Adrenal gland (tissue), 12 donors: ENCODE data around the gene SUPT4H1. TPM values are rescaled to one million over a fixed set of nuclear protein-coding genes. Genes with fewer than 3 reads are reported as not detected.
A peak's percentile ranks its signal among the peaks of the same experiment; 100 is the strongest.

ENCODE experiments used
- DNase-seq, 7 donors: peaks; one replicate each; pipeline ENCODE4 v3.0.0-alpha.2; 2019 to 2020
- H3K27ac ChIP-seq, 5 donors: fragments of 200-600 bp; sonication (generic) in 4 of 5; 1 replicate in 3 of 5; 2 replicates in 2 of 5; pipeline versions ENCODE4 v1.5.1 to v1.8.0; 2016 to 2020; ENCODE audit warnings: mild to moderate bottlenecking in 1 of 5
- H3K27me3 ChIP-seq: fragments of 200-600 bp; 2 replicates; pipeline ENCODE4 v1.8.0; 2021
- H3K36me3 ChIP-seq, 2 donors: fragments of 200-600 bp; replicated peaks in 1 of 2; 1 replicate in 1 of 2; 2 replicates in 1 of 2; pipeline versions ENCODE4 v1.5.1 to v1.8.0; 2018 to 2022
- H3K4me1 ChIP-seq, 2 donors: fragments of 200-600 bp; replicated peaks in 1 of 2; 1 replicate in 1 of 2; 2 replicates in 1 of 2; pipeline versions ENCODE4 v1.5.1 to v1.8.0; 2018 to 2021
- H3K4me3 ChIP-seq, 4 donors: fragments of 200-600 bp; sonication (generic) in 3 of 4; one replicate each; pipeline ENCODE4 v1.5.1; 2016 to 2018
- H3K9me3 ChIP-seq, 3 donors: fragments of 200-600 bp; sonication (generic) in 1 of 3; replicated peaks in 1 of 3; 1 replicate in 2 of 3; 2 replicates in 1 of 3; pipeline versions ENCODE4 v1.5.1 to v1.8.0; 2016 to 2021
- POLR2A ChIP-seq, 2 donors: fragments of 450-650 bp; IDR thresholded peaks; one replicate each; pipeline ENCODE4 v1.6.1; 2017; ENCODE audit warnings: antibody characterized with exemption in 2 of 2, mild to moderate bottlenecking in 2 of 2, moderate library complexity in 1 of 2
- WGBS, 4 donors: extraction: QIAGEN DNeasy Blood & Tissue Kit in 2 of 4; methylation state at CpG; one replicate each; pipeline versions ENCODE4 v1.1.5 to v1.1.7; 2013 to 2017; 5-methylcytosine and 5-hydroxymethylcytosine counted together
- intact Hi-C, 2 donors: fragments of 100-400 bp; cut with DNase I; formaldehyde crosslinking; loops; one replicate each; pipeline versions ENCODE4 v1.14.1 to v1.15.0; 2022 to 2023
- polyA plus RNA-seq, 3 donors: library from polyadenylated mRNA; stranded (reverse); fragments of 200-250 nt in 2 of 3; fragments of 350-450 nt in 1 of 3; fragmentation: Illumina TruSeq in 1 of 3; extraction: RNeasy Lipid Tissue Mini Kit (QIAGEN cat#74804) in 1 of 3; gene quantifications; one replicate each; pipeline ENCODE4 v1.2.3, GENCODE V29; 2013 to 2014
- total RNA-seq, 9 donors: library from RNA; depleted of rRNA in 4 of 9; stranded (reverse); fragments of >200 nt in 4 of 9; fragments of 120-200 nt in 1 of 9; fragmentation: NEBNext Ultra II Directional in 1 of 9; extraction: Animal tissue kit (Norgen Biotek cat#: 25700) in 1 of 9; gene quantifications; one replicate each; pipeline versions ENCODE4 v1.1.0 to v1.2.4, GENCODE V29; 2013 to 2023
- TF ChIP-seq, protein P1 (sequence below), 6 experiments: fragments of 450-650 bp in 4 of 6; fragments of 200-600 bp in 2 of 6; sonication (generic) in 1 of 6; IDR thresholded peaks; 1 replicate in 5 of 6; 2 replicates in 1 of 6; pipeline versions ENCODE4 v1.5.1 to v1.8.0; 2016 to 2021; ENCODE audit warnings: antibody characterized with exemption in 6 of 6, mild to moderate bottlenecking in 2 of 6, moderate library complexity in 1 of 6
- donor health status: healthy with polysubstance abuse.
- donor health status: Bipolar disorder and iron deficiency.
- donor health status: DM: yes; HTN: yes; CAD: no.
- donor health status: DM: no; HTN: no; CAD: no.
- donor health status: DM: no; HTN: no; CAD: no.
- donor health status: DM: yes; HTN: yes; CAD: no.

The SUPT4H1 gene
- total and polyA plus RNA-seq, 12 donors: 58.6 to 178 (median 90.3) TPM

DNA sequence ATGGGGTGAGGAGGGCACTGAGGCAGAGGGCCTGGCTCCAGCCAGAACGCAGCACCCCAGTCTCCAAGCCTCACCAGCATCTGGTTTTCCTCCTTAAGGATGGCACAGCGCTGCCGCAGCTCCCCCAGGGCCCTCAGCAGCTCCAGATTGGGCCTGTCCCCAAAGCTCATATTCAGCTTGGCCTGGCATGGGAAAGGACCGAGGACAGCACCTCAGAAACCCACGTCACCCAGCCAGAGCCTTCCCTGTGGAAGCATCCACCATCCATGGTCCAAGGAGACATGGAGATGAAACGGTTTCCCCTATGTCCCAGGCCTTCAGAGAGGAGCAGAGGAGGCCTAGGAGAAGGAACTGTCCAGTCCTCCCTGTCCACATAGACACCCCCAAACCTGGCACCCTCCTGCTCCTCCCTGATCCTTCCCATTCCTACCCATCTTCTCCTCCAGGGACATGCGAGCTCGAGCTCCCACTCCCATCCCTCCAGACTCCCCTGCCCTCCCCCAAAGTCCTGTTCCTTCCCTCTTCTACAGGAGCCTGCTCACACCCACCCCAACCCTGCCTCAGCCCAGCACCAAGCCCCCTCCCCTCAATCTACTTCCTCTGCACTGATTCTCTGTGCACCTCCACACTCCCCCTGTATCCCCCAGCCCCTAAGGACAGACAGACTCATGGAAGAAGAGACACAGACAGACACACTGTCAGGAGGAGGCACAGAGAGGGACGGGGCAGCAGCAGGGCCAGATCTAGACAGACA lies 25.2 kb downstream of the SUPT4H1 start:
- no peak overlapping the region for H3K4me3 ChIP-seq
- H3K9me3 ChIP-seq: no peaks in the 10 kb centered on the region
- H3K27me3 ChIP-seq: no peaks in the 10 kb centered on the region
- peaks cover 7 to 11% of the 10 kb centered on the region in 2 donors for H3K4me1 ChIP-seq
- intact Hi-C loops: loop anchor here in 1 of 2 donors (10.0 kb wide), 1 partner anchor 98 kb away; no protein-coding TSS in a partner anchor
- TF ChIP-seq, protein P1, sequence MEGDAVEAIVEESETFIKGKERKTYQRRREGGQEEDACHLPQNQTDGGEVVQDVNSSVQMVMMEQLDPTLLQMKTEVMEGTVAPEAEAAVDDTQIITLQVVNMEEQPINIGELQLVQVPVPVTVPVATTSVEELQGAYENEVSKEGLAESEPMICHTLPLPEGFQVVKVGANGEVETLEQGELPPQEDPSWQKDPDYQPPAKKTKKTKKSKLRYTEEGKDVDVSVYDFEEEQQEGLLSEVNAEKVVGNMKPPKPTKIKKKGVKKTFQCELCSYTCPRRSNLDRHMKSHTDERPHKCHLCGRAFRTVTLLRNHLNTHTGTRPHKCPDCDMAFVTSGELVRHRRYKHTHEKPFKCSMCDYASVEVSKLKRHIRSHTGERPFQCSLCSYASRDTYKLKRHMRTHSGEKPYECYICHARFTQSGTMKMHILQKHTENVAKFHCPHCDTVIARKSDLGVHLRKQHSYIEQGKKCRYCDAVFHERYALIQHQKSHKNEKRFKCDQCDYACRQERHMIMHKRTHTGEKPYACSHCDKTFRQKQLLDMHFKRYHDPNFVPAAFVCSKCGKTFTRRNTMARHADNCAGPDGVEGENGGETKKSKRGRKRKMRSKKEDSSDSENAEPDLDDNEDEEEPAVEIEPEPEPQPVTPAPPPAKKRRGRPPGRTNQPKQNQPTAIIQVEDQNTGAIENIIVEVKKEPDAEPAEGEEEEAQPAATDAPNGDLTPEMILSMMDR (IDR thresholded peaks at IDR 0.05): no peak
- TF ChIP-seq POLR2A (IDR thresholded peaks at IDR 0.05): no peak
- no peak for DNase-seq
- 68 to 86% (median 83%) methylated on average over 3 to 9 of the region's 9 CpGs for WGBS, 4 donors
- no peaks in the 10 kb centered on the region for H3K36me3 ChIP-seq
- H3K27ac ChIP-seq: no peak overlapping the region

DNA sequence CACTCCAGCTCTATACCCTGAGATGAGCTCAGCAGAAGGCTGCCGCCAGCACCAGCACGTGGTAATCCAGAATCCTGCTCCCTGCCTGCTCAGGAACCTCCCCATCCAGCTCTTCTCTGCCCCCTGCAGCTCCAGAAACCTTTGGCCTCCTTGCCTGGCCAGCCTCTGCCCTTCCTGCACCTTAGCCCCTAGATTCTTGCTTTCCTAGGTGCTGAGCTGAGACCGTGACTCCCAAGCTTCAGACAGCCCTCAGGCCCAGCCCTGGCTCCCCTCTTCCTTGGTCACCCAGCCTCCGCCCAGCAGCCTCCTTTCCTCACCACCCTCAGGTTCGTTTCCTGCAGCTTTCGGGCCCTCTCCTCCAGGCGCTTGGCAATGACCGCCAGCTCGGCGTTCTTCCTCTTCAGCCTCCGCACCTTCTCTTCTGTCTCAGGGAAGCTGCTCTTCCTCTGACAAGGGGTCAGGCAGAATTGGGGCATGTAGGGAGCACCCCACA lies 26.0 kb downstream of the SUPT4H1 start:
- H3K27me3 ChIP-seq: no peaks in the 10 kb centered on the region
- 70 to 81% (median 77%) methylated on average over 11 of the region's 11 CpGs for WGBS, 4 donors
- intact Hi-C loops: loop anchor here in 1 of 2 donors (10.0 kb wide), 1 partner anchor 99 kb away; no protein-coding TSS in a partner anchor
- no peak overlapping the region for H3K27ac ChIP-seq
- no peak for DNase-seq
- peaks cover 7 to 11% of the 10 kb centered on the region in 2 donors for H3K4me1 ChIP-seq
- H3K9me3 ChIP-seq: no peaks in the 10 kb centered on the region
- TF ChIP-seq, protein P1 (IDR thresholded peaks at IDR 0.05): no peak
- no peak for TF ChIP-seq POLR2A (IDR thresholded peaks at IDR 0.05)
- H3K4me3 ChIP-seq: no peak overlapping the region
- H3K36me3 ChIP-seq: no peaks in the 10 kb centered on the region

DNA sequence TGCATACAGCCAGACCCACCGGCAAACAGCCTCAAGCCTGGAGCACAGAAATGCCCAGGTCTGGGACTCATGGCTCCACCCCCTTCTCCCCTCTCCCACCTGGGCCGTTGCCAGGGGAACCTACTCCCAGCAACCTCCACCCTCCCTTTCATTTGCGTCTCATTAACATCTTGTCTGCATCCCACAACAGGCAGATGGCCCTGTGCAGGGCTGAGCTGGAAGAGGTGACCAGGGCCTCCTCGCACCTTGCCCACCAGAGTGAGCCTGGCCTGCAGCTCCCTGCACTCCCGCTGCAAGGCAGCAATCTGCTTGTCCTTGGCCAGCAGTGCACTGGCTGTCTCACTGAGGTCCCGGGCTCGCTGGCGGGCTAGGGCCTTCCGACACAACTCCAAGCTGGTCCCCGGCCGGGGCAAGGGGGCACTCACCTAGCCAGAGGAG lies 26.7 kb downstream of the SUPT4H1 start:
- no peaks in the 10 kb centered on the region for H3K27me3 ChIP-seq
- H3K27ac ChIP-seq: no peak overlapping the region
- intact Hi-C loops: loop anchor here in 1 of 2 donors (10.0 kb wide), 1 partner anchor 99 kb away; no protein-coding TSS in a partner anchor
- WGBS, 4 donors: 37 to 47% (median 44%) methylated on average over 6 to 11 of the region's 11 CpGs
- H3K4me3 ChIP-seq: peak overlapping the region in 1 of 4 donors; percentile 72
- TF ChIP-seq, protein P1 (IDR thresholded peaks at IDR 0.05): no peak
- TF ChIP-seq POLR2A (IDR thresholded peaks at IDR 0.05): no peak
- no peaks in the 10 kb centered on the region for H3K9me3 ChIP-seq
- H3K36me3 ChIP-seq: no peaks in the 10 kb centered on the region
- H3K4me1 ChIP-seq: peaks cover 7 to 11% of the 10 kb centered on the region in 2 donors
- peak in 6 of 7 donors; percentile 31 to 61 (median 53) for DNase-seq
